HG03565 (cell line): ENCODE results near the gene DUS3L.
"Not testable (repeated sequence)": the region's sequence is repeated elsewhere in the genome, so short reads cannot be mapped to it uniquely, and the experiment has no call there.

ENCODE experiments used
- ATAC-seq: cut with Tn5 transposase; IDR thresholded peaks from one replicate; pipeline ENCODE4 v1.9.1; 2021; ENCODE audit warnings: mild to moderate bottlenecking, moderate library complexity; ENCODE audit not compliant: unreplicated experiment

Gene DUS3L

DNA sequence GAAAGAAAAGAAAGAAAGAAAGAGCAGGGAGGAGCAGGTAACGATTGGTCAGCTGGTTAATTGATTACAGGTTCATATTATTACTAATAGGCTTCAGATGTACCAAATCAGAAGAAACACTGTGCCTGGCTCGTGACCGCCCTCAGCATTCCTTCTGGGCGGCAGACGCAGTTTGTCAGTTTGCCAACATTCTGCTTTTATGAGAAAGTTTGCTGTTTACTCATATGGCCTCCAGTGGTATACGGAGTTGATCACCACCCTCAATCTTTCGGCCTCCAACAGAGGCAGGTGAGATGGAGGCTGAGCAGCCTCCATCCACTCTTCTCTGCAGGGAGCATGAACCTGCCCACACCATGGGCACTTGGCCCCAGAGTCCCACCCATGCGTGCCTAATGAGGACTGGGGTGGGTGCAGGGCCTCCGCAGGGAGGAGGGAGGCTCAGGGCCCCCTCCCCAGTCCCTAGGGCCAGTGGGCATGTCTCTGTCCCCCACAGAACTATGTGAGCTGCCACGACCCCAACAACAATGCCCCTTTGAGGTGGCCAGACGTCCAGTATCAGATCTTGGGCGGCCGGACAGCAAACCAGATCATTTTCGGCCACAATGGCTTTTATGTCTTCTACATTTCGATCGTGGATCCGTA, 15.2 kb downstream of the DUS3L start:
- ATAC-seq = no peak

DNA sequence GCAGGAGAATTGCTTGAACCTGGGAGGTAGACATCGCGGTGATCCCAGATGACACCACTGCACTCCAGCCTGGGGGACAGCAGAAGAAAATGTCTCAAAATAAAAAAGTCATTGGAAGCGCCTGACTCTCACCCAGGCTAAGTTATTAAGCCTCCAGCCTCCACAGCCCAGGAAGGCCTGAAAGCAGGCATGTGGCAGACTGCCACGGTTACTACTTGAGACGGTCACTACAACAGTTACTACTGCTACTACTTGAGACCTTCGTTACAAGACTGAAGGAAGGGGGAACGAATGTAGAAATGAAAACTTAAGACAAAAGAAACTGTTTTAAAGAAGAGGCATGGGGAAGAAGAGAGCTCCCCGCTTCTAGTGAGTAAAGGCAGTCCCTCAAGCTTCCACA, 16.0 kb downstream of the DUS3L start:
- no peak for ATAC-seq

- ATAC-seq = no peak
Observed at GRCh38 chr19:5773276-5773675, 17.7 kb downstream of the DUS3L start.

DNA sequence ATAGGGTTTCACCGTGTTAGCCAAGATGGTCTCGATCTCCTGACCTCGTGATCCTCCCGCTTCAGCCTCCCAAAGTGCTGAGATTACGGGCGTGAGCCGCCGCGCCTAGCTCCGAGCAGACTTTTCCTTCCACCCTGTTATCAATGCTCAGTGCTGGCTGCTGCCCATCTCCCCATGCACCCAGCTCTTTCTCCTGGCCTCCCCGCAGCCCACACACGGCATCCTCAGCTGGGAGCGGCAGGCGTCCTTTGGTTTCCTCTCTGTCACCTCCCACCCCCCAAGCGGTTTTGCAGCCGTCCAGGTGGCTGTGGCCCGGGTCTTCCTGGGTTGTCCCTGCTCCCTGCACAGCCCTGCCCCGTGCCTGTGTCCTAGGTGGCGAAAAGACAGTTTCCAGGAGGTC, 18.5 kb downstream of the DUS3L start:
- no peak for ATAC-seq

DNA sequence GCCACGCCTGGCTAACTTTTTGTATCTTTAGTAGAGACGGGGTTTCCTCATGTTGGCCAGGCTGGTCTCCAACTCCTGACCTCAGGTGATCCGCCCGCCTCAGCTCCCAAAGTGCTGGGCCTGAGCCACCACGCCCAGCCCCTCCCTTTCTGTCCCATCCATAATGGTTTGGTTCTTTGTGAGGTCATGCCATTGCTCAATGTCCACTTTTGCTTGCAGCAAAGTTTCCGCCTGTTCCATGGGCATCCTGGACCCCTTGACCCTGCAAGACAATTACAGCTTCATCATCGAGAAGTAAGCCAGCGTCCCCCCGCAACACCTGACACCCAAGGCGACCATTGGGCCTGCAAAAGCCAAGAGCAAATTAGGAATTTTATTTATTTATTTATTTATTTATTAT, 23.0 kb downstream of the DUS3L start:
- no peak for ATAC-seq

DNA sequence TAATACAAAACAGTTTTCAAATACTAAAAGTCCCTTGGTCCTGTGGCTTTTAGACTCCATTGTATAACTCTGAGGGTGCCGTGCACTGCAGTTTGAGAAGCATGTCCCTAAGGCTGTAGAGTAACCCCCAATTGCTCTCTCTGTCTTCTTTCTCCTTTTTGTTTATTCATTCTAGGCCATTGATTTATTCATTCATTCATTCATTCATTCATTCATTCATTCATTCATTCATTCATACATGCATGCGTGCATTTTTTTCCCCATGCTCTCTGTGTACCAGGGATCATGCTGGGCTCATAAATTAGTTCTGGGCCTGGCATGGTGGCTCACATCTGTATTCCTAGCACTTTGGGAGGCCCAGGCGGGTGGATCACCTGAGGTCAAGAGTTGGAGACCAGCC, 25.7 kb downstream of the DUS3L start:
- no peak for ATAC-seq

DNA sequence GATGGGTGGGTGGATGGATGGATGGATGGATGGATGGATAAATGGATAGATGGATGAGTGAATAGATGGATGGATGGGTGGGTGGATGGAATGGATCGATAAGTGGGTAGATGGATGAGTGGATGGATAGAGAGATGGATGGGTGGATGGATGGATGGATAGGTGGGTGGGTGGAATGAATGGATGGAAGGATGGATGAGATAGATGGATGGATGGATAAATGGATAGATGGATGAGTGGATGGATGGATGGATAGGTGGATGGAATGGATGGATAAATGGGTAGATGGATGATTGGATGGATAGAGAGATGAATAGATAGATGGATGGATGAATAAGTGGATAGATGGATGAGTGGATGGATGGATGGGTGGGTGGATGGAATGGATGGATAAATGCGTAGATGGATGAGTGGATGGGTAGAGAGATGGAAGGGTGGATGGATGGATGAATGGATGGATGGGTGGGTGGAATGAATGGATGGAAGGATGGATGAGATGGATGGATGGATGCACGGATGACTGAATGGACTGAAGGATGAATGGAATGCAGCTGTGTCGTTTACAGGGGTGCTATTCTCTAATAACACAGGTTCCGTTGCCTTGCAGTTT, 28.2 kb downstream of the DUS3L start:
- ATAC-seq = no peak

DNA sequence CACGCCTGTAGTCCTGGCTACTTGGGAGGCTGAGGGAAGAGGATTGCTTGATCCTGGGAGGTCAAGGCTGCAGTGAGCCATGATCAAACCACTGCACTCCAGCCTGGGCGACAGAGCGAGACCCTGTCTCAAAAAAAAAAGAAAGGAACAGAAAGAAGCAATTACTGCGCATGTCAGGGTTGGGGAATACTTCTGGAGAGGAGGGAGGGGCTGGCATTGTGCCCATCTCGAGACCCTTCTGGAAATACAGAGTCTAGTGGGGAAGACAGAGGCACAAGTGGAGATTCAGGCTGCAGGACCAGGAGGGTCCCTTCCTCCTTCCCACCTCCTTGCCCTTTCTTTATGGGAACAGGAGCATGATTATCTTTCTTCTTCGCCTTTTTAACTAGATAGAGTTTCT, 37.2 kb downstream of the DUS3L start:
- ATAC-seq = no peak

- ATAC-seq = no peak
Observed at GRCh38 chr19:5751709-5752108, 39.3 kb downstream of the DUS3L start.

GRCh38 chr19:5749505-5749904, 41.5 kb downstream of the DUS3L start:
- ATAC-seq = no peak

GRCh38 chr19:5748920-5749319, 42.0 kb downstream of the DUS3L start:
- not testable (repeated sequence) for ATAC-seq

GRCh38 chr19:5744999-5745398, 46.0 kb downstream of the DUS3L start:
- not testable (repeated sequence) for ATAC-seq

GRCh38 chr19:5743630-5744029, 47.3 kb downstream of the DUS3L start:
- no peak for ATAC-seq

- ATAC-seq = no peak
Observed at GRCh38 chr19:5742051-5742450, 48.9 kb downstream of the DUS3L start.

DNA sequence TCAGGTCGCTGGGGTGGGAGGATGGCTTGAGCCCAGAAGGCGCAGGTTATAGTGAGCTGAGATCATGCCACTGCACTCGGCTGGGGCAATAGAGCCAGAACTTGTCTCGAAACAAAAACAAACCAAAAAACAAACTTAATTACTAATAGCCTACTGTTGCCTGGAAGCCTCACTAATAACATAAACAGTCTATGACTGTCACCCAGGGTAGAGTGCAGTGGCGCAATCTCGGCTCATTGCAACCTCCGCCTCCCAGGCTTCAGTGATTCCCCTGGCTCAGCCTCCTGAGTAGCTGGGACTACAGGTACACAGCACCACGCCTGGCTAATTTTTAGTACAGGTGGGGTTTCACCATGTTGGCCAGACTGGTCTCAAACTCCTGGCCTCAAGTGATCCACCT, 52.5 kb downstream of the DUS3L start:
- no peak for ATAC-seq
